ENCODE data around the gene SNAPIN. TPM values are rescaled to one million over a fixed set of nuclear protein-coding genes. Genes with fewer than 3 reads are reported as not detected.
A peak's percentile ranks its signal among the peaks of the same experiment; 100 is the strongest.
"Not testable (repeated sequence)": the region's sequence is repeated elsewhere in the genome, so short reads cannot be mapped to it uniquely, and the experiment has no call there.

Gene SNAPIN
- total and polyA plus RNA-seq, 7 donors = 30.0 to 94.5 (median 51.2) TPM

DNA sequence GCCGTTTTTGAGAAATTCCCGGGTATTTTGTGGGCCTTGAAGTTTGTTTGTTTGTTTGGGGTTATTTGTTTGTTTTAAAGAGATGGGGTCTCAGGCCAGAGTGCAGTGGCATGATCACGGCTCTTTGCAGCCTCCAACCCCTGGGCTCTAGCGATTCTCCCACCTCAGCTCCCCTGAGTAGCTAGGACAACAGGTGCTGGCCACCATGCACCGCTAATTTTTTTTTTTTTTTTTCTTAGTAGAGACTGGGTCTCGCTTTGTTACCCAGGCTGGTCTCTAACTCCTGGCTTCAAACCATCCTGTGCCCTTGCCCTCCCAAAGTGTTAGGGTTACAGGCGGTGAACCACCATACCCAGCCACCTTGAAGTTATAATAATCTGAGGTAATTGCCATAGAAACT lies 22.6 kb upstream of the SNAPIN start:
- WGBS, 2 donors = 87% methylated on average over 7 of the region's 7 CpGs
- Histone ChIP-seq H3K4me3 (peak overlapping the region in 3 of 4 donors; percentile 72 to 85 (median 84)), H3K36me3 (peaks cover 28 to 52% (median 36%) of the 10 kb centered on the region in 4 donors), H3K27me3 (no peaks in the 10 kb centered on the region), H3K27ac (peak overlapping the region; percentile 15 to 100 (median 98)), H3K9me3 (no peaks in the 10 kb centered on the region), H3K4me1 (peaks cover 0 to 46% (median 32%) of the 10 kb centered on the region in 4 donors)
- intact Hi-C loops (cut with DNase I) = loop anchor here (2.0 kb wide), 3 partner anchors 23 to 105 kb away; partner anchors contain the start of genes ILF2 and SNAPIN
- TF ChIP-seq, protein P1, sequence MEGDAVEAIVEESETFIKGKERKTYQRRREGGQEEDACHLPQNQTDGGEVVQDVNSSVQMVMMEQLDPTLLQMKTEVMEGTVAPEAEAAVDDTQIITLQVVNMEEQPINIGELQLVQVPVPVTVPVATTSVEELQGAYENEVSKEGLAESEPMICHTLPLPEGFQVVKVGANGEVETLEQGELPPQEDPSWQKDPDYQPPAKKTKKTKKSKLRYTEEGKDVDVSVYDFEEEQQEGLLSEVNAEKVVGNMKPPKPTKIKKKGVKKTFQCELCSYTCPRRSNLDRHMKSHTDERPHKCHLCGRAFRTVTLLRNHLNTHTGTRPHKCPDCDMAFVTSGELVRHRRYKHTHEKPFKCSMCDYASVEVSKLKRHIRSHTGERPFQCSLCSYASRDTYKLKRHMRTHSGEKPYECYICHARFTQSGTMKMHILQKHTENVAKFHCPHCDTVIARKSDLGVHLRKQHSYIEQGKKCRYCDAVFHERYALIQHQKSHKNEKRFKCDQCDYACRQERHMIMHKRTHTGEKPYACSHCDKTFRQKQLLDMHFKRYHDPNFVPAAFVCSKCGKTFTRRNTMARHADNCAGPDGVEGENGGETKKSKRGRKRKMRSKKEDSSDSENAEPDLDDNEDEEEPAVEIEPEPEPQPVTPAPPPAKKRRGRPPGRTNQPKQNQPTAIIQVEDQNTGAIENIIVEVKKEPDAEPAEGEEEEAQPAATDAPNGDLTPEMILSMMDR (IDR thresholded peaks at IDR 0.05) = no peak
- TF ChIP-seq POLR2A (IDR thresholded peaks at IDR 0.05) (no peak), POLR2AphosphoS5 (IDR thresholded peaks at IDR 0.05) (no peak), EP300 (IDR thresholded peaks at IDR 0.05) (no peak)
- DNase-seq = no peak

DNA sequence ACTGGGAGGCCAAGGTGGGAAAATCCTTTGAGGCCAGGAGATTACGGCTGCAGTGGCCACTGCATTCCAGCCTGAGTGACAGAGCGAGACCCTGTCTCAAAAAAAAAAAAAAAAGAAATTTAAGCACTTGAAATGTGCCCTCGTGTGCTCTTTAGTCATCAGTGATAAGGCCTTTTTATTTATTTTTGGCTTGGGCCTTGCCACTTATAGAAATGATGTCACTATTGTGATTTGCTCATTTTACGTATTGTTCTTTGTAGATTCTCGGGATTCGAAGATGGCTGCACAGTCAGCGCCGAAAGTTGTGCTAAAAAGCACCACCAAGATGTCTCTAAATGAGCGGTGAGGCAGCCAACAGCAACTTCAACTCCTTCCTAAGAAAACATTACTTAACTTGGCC lies 22.2 kb upstream of the SNAPIN start:
- Histone ChIP-seq H3K27ac (no peak overlapping the region), H3K36me3 (peaks cover 28 to 56% (median 39%) of the 10 kb centered on the region in 4 donors), H3K4me3 (peak overlapping the region in 1 of 4 donors; percentile 72), H3K27me3 (no peaks in the 10 kb centered on the region), H3K9me3 (no peaks in the 10 kb centered on the region), H3K4me1 (peaks cover 0 to 46% (median 32%) of the 10 kb centered on the region in 4 donors)
- 95 to 97% methylated on average over 9 of the region's 9 CpGs for WGBS, 2 donors
- no peak for DNase-seq
- intact Hi-C loops (cut with DNase I) = no loop called here
- TF ChIP-seq POLR2AphosphoS5 (IDR thresholded peaks at IDR 0.05) = no peak
- TF ChIP-seq POLR2A (IDR thresholded peaks at IDR 0.05) = no peak
- TF ChIP-seq, protein P1 (IDR thresholded peaks at IDR 0.05) = no peak
- TF ChIP-seq EP300 (IDR thresholded peaks at IDR 0.05) = no peak

DNA sequence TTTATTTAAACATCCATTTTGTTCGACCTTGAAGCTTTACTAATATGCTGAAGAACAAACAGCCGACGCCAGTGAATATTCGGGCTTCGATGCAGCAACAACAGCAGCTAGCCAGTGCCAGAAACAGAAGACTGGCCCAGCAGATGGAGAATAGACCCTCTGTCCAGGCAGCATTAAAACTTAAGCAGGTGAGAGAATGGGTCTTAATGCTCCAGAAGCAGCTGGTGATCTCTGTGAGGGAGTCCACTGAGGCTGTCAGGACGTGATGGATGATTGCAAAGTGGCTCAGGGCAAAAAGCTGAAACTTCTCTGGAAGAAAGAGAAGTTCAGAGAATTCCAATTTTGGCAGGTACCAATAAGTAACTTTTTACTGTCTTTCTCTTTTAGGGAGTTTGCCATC lies 20.2 kb upstream of the SNAPIN start:
- no peak for DNase-seq
- TF ChIP-seq EP300 (IDR thresholded peaks at IDR 0.05) (no peak), POLR2AphosphoS5 (IDR thresholded peaks at IDR 0.05) (no peak), POLR2A (IDR thresholded peaks at IDR 0.05) (no peak)
- TF ChIP-seq, protein P1 (IDR thresholded peaks at IDR 0.05) = no peak
- Histone ChIP-seq H3K27me3 (no peaks in the 10 kb centered on the region), H3K4me1 (peaks cover 0 to 43% (median 30%) of the 10 kb centered on the region in 4 donors), H3K36me3 (peaks cover 41 to 76% (median 55%) of the 10 kb centered on the region in 4 donors), H3K9me3 (no peaks in the 10 kb centered on the region), H3K27ac (no peak overlapping the region), H3K4me3 (no peak overlapping the region)
- WGBS, 2 donors = 50 to 79% methylated on average over 6 of the region's 6 CpGs
- intact Hi-C loops (cut with DNase I) = no loop called here

DNA sequence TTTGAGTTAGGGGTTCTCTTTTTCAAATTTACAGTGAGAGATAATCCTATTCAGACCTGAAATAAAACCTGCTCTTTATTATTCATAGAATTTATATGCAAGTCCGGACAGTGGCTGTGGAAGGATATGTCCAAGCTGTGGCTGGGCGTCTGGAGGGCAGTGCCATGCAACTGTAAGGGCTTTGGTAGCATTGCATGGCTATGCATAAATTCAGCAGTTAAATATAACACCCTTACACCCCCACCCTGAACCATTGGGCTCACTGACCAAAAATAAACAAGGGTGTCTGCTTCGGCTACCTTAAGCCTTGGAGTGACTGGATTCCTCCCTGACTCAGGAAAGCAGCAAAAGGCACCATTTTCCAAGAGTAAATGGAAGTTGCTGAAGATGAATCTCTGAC lies 19.2 kb upstream of the SNAPIN start:
- H3K9me3 ChIP-seq = no peaks in the 10 kb centered on the region
- intact Hi-C loops (cut with DNase I) = no loop called here
- H3K27ac ChIP-seq = no peak overlapping the region
- TF ChIP-seq POLR2A (IDR thresholded peaks at IDR 0.05) (no peak), POLR2AphosphoS5 (IDR thresholded peaks at IDR 0.05) (no peak), EP300 (IDR thresholded peaks at IDR 0.05) (no peak)
- TF ChIP-seq, protein P1 (IDR thresholded peaks at IDR 0.05) = no peak
- no peaks in the 10 kb centered on the region for H3K27me3 ChIP-seq
- H3K36me3 ChIP-seq = peaks cover 42 to 86% (median 61%) of the 10 kb centered on the region in 4 donors
- 86 to 87% methylated on average over 3 of the region's 3 CpGs for WGBS, 2 donors
- H3K4me3 ChIP-seq = no peak overlapping the region
- peaks cover 0 to 50% (median 34%) of the 10 kb centered on the region in 4 donors for H3K4me1 ChIP-seq
- DNase-seq = no peak

DNA sequence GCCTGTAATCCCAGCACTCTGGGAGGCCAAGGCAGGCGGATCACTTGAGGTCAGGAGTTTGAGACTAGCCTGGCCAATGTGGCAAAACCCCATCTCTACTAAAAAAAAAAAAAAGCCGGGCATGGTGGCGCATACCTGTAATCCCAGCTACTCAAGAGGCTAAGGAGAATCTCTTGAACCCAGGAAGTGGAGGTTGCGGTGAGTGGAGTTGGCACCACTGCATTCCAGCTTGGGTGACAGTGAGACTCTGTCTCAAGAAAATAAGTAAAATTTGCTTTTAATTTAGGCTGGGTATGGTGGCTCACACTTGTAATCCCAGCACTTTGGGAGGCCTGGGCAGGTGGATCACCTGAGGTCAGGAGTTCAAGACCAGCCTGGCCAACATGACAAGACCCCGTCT lies 18.3 kb upstream of the SNAPIN start:
- DNase-seq; intact Hi-C loops (cut with DNase I); H3K4me3 ChIP-seq; H3K27me3 ChIP-seq; H3K9me3 ChIP-seq; H3K27ac ChIP-seq: not testable (repeated sequence)
- peaks cover 44 to 95% (median 68%) of the 10 kb centered on the region in 4 donors for H3K36me3 ChIP-seq
- 97% methylated on average over 5 of the region's 5 CpGs for WGBS, 2 donors
- peaks cover 0 to 46% (median 29%) of the 10 kb centered on the region in 4 donors for H3K4me1 ChIP-seq

Measured in sigmoid colon (tissue), 7 donors.